Smooth muscle cell (in vitro differentiated cells): ENCODE data around the gene BRINP2. TPM values are rescaled to one million over a fixed set of nuclear protein-coding genes. Genes with fewer than 3 reads are reported as not detected.
A peak's percentile ranks its signal among the peaks of the same experiment; 100 is the strongest.

ENCODE experiments used
- DNase-seq: peaks from one replicate; lab custom pipeline; 2025; ENCODE audit not compliant: unreplicated experiment; lab: John Stamatoyannopoulos, UW
- H2AFZ ChIP-seq: fragments of 200-600 bp; sonication (generic); 2 replicates; pipeline ENCODE4 v1.6.0; 2016; ENCODE audit warnings: antibody characterized with exemption, low read depth, mild to moderate bottlenecking
- H3F3A ChIP-seq: fragments of 200-600 bp; sonication (generic); 2 replicates; pipeline ENCODE4 v1.6.0; 2017; ENCODE audit warnings: antibody characterized with exemption, low read depth
- H3K27ac ChIP-seq: fragments of 200-600 bp; sonication (generic); 2 replicates; pipeline ENCODE4 v1.5.1; 2016; ENCODE audit warnings: low read depth, mild to moderate bottlenecking
- H3K27me3 ChIP-seq: fragments of 200-600 bp; sonication (generic); 2 replicates; pipeline ENCODE4 v1.6.1; 2016; ENCODE audit warnings: low read depth, mild to moderate bottlenecking
- H3K36me3 ChIP-seq: fragments of 200-600 bp; sonication (generic); 2 replicates; pipeline ENCODE4 v1.5.1; 2016; ENCODE audit warnings: low read depth
- H3K4me1 ChIP-seq: fragments of 200-600 bp; sonication (generic); 2 replicates; pipeline ENCODE4 v1.5.1; 2016; ENCODE audit warnings: low read depth
- H3K4me2 ChIP-seq: fragments of 200-600 bp; sonication (generic); 2 replicates; pipeline ENCODE4 v1.6.0; 2016; ENCODE audit warnings: mild to moderate bottlenecking
- H3K4me3 ChIP-seq: fragments of 200-600 bp; sonication (generic); 2 replicates; pipeline ENCODE4 v1.5.1; 2016; ENCODE audit warnings: mild to moderate bottlenecking
- H3K79me2 ChIP-seq: fragments of 200-600 bp; sonication (generic); 2 replicates; pipeline ENCODE4 v1.6.0; 2016; ENCODE audit warnings: low read depth, mild to moderate bottlenecking
- H3K9ac ChIP-seq: fragments of 200-600 bp; sonication (generic); 2 replicates; pipeline ENCODE4 v1.6.0; 2016; ENCODE audit warnings: low read depth
- H3K9me3 ChIP-seq: fragments of 200-600 bp; sonication (generic); replicated peaks from 2 replicates; pipeline ENCODE4 v1.5.1; 2016; ENCODE audit warnings: low read depth
- H4K20me1 ChIP-seq: fragments of 200-600 bp; sonication (generic); 2 replicates; pipeline ENCODE4 v1.6.0; 2016; ENCODE audit warnings: low read depth
- WGBS: methylation state at CpG from one replicate; pipeline ENCODE4 v1.1.7; 2016; ENCODE audit warnings: low lambda C conversion rate; 5-methylcytosine and 5-hydroxymethylcytosine counted together
- polyA plus RNA-seq: library from polyadenylated mRNA; unstranded; fragments of >200 nt; fragmentation: Nextera tagmentation; extraction: Ambion mirVana; gene quantifications from 2 replicates; pipeline ENCODE4 v1.2.1, GENCODE V29; 2016
- total RNA-seq: library from RNA; depleted of rRNA; stranded (reverse); fragments of >200 nt; gene quantifications from 2 replicates; pipeline ENCODE4 v1.2.3, GENCODE V29; 2014
- TF ChIP-seq, protein P1 (sequence below): fragments of 200-600 bp; sonication (generic); IDR thresholded peaks from 2 replicates; pipeline ENCODE4 v1.5.1; 2017; ENCODE audit warnings: borderline replicate concordance, mild to moderate bottlenecking, antibody characterized with exemption; ENCODE audit not compliant: insufficient read depth, poor library complexity, severe bottlenecking

BRINP2 gene
- total and polyA plus RNA-seq, 2 experiments from 2014 or later, result not detected

DNA sequence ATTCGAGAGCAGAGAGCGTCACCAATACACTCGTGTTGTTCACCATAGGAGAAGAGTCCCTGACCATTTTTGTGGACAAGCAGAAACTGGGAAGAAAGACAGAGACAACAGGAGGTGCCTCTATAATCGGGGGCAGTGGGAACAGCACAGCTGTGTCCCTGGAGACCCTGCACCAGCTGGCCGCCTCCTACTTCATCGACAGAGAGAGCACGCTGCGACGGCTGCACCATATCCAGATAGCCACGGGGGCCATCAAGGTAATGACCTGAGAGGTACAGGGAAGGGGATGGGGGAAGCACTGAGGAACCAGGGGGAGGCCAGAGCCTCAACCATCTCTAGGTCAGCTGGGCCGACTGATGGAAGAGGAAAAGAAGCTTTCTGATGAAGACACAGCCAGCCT lies 86.4 kb downstream of the BRINP2 start:
- Histone ChIP-seq H2AFZ (no peak overlapping the region), H3K4me3 (no peak overlapping the region), H3K4me2 (peak overlapping the region; percentile 69), H3F3A (peaks cover 12% of the 10 kb centered on the region), H3K27ac (no peak overlapping the region), H3K36me3 (no peaks in the 10 kb centered on the region), H3K4me1 (peaks cover 8% of the 10 kb centered on the region), H3K9me3 (no peaks in the 10 kb centered on the region), H3K27me3 (no peaks in the 10 kb centered on the region), H4K20me1 (no peaks in the 10 kb centered on the region), H3K79me2 (no peaks in the 10 kb centered on the region), H3K9ac (no peak overlapping the region)
- WGBS, result 93% methylated on average over 11 of the region's 11 CpGs
- TF ChIP-seq, protein P1, sequence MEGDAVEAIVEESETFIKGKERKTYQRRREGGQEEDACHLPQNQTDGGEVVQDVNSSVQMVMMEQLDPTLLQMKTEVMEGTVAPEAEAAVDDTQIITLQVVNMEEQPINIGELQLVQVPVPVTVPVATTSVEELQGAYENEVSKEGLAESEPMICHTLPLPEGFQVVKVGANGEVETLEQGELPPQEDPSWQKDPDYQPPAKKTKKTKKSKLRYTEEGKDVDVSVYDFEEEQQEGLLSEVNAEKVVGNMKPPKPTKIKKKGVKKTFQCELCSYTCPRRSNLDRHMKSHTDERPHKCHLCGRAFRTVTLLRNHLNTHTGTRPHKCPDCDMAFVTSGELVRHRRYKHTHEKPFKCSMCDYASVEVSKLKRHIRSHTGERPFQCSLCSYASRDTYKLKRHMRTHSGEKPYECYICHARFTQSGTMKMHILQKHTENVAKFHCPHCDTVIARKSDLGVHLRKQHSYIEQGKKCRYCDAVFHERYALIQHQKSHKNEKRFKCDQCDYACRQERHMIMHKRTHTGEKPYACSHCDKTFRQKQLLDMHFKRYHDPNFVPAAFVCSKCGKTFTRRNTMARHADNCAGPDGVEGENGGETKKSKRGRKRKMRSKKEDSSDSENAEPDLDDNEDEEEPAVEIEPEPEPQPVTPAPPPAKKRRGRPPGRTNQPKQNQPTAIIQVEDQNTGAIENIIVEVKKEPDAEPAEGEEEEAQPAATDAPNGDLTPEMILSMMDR, result no peak
- no peak for DNase-seq

DNA sequence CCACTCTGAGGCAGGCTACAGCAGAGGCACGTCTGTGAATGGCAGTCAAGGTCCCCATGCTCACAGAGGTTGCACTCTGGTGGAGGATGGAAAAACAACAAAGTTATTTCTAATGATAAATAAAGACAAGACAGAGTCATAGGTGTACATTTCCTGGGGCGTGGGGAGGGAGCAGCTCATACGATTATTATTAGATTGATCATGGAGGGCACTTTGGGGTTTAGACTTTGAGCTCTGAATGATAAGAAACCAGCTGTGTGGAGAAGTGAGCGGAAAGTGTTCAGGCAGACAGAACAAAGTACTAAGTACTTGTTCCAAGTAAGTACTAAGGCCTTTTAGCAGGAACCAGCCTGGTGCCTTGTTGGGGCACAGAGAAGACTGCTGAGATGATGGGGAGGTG lies 86.8 kb downstream of the BRINP2 start:
- no peaks in the 10 kb centered on the region for H3K9me3 ChIP-seq
- H4K20me1 ChIP-seq, result no peaks in the 10 kb centered on the region
- H3K4me2 ChIP-seq, result peak overlapping the region; percentile 19
- H2AFZ ChIP-seq, result no peak overlapping the region
- 75% methylated on average over 4 of the region's 4 CpGs for WGBS
- TF ChIP-seq, protein P1, result no peak
- H3K9ac ChIP-seq, result no peak overlapping the region
- H3K27ac ChIP-seq, result no peak overlapping the region
- H3K4me3 ChIP-seq, result no peak overlapping the region
- H3K4me1 ChIP-seq, result peaks cover 8% of the 10 kb centered on the region
- no peak for DNase-seq
- H3K79me2 ChIP-seq, result no peaks in the 10 kb centered on the region
- H3K27me3 ChIP-seq, result no peaks in the 10 kb centered on the region
- H3K36me3 ChIP-seq, result no peaks in the 10 kb centered on the region
- H3F3A ChIP-seq, result peaks cover 12% of the 10 kb centered on the region

DNA sequence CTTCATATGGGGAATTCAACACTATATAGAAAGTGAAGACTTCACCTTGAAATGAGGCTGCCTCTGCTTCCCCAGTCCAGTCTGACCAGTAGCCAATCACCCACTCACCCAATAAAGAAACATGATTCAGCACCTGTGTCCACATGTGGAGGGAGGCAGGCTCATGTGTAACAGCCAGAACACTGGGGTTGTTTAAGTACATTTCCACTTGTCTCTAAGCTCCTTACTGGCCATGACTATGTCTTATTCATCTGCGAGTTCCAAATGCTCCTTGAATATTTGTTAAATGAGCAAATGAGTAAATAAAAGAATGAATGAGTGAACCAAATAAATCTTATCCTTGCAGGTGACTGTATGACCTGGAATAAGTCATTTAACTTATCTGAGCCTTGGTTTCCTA lies 100.1 kb downstream of the BRINP2 start:
- no peak overlapping the region for H3K27ac ChIP-seq
- H3K27me3 ChIP-seq, result peaks cover 25% of the 10 kb centered on the region
- DNase-seq, result no peak
- H3K4me3 ChIP-seq, result no peak overlapping the region
- H3K4me1 ChIP-seq, result no peaks in the 10 kb centered on the region
- H3K79me2 ChIP-seq, result no peaks in the 10 kb centered on the region
- no peaks in the 10 kb centered on the region for H3K9me3 ChIP-seq
- H2AFZ ChIP-seq, result no peak overlapping the region
- TF ChIP-seq, protein P1, result no peak
- WGBS, result 92% methylated on average over 1 of the region's 1 CpG
- H3K36me3 ChIP-seq, result no peaks in the 10 kb centered on the region
- H3K4me2 ChIP-seq, result no peak overlapping the region
- no peaks in the 10 kb centered on the region for H4K20me1 ChIP-seq
- H3F3A ChIP-seq, result no peaks in the 10 kb centered on the region
- H3K9ac ChIP-seq, result no peak overlapping the region

DNA sequence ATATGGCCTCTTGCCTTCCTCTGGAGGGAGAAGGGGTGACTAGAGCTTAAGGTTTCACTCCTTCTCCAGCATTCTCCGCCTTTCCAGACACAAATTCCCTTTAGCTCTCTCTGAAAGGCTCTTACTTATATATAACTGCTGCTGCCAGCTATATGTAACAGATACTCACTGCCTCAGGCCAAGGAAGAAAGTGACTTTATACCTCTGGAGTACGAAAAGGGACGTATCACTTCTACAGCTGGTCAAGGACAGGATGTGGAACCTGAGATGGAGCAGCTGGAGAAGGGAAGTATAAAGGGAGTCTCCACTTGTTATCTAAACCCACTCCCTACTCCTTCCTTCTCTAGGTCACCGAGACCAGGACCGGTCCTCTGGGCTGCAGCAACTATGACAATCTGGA lies 102.4 kb downstream of the BRINP2 start:
- no peak overlapping the region for H3K9ac ChIP-seq
- TF ChIP-seq, protein P1, result no peak
- no peaks in the 10 kb centered on the region for H3K4me1 ChIP-seq
- H2AFZ ChIP-seq, result no peak overlapping the region
- no peaks in the 10 kb centered on the region for H3K9me3 ChIP-seq
- no peaks in the 10 kb centered on the region for H3K36me3 ChIP-seq
- H3K27me3 ChIP-seq, result peaks cover 25% of the 10 kb centered on the region
- DNase-seq, result no peak
- WGBS, result 89% methylated on average over 5 of the region's 5 CpGs
- no peaks in the 10 kb centered on the region for H3K79me2 ChIP-seq
- no peak overlapping the region for H3K27ac ChIP-seq
- H3K4me3 ChIP-seq, result no peak overlapping the region
- no peaks in the 10 kb centered on the region for H4K20me1 ChIP-seq
- no peak overlapping the region for H3K4me2 ChIP-seq
- no peaks in the 10 kb centered on the region for H3F3A ChIP-seq
